ENCODE results near the gene PLXNA2. TPM values are rescaled to one million over a fixed set of nuclear protein-coding genes. Genes with fewer than 3 reads are reported as not detected.

Gene PLXNA2
- total RNA-seq, 1 donor from 2014 or later = 1.7 TPM

DNA sequence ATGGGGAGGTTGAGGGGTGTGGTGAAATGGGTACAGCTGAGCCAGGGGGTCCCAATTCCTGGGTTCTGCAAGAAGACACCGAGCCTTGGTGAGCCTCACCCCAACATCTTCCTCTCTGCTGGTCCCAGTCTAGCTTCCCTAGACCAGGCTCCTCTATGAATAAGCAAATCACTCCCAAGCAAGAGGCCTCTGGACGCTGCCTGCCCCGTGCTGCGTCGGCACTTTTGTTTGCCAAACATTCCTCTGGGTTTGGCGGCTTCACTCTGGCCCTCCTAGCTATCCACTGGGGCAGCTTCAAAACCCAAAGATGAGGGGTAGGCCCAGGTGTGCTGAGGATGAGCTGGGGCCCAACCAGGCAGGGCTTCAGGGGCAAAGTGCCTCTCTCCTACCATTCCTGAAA, 196.2 kb downstream of the PLXNA2 start:
- Histone ChIP-seq H3F3A (ENCODE audit: low read depth) (no peaks in the 10 kb centered on the region), H3K36me3 (no peaks in the 10 kb centered on the region), H3K27ac (no peak overlapping the region), H3K4me1 (peaks cover 4% of the 10 kb centered on the region), H3K27me3 (no peaks in the 10 kb centered on the region), H3K4me3 (no peak overlapping the region), H3K9ac (no peak overlapping the region), H3K9me3 (ENCODE audit: low read depth) (no peaks in the 10 kb centered on the region), H2AFZ (replicated peaks) (no peak overlapping the region), H3K4me2 (no peak overlapping the region), H3K79me2 (ENCODE audit: low read depth) (no peaks in the 10 kb centered on the region), H4K20me1 (ENCODE audit: low read depth) (no peaks in the 10 kb centered on the region)
- TF ChIP-seq, protein P1, sequence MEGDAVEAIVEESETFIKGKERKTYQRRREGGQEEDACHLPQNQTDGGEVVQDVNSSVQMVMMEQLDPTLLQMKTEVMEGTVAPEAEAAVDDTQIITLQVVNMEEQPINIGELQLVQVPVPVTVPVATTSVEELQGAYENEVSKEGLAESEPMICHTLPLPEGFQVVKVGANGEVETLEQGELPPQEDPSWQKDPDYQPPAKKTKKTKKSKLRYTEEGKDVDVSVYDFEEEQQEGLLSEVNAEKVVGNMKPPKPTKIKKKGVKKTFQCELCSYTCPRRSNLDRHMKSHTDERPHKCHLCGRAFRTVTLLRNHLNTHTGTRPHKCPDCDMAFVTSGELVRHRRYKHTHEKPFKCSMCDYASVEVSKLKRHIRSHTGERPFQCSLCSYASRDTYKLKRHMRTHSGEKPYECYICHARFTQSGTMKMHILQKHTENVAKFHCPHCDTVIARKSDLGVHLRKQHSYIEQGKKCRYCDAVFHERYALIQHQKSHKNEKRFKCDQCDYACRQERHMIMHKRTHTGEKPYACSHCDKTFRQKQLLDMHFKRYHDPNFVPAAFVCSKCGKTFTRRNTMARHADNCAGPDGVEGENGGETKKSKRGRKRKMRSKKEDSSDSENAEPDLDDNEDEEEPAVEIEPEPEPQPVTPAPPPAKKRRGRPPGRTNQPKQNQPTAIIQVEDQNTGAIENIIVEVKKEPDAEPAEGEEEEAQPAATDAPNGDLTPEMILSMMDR (IDR thresholded peaks at IDR 0.05) = no peak
- no peak for TF ChIP-seq EZH2 (IDR thresholded peaks at IDR 0.05)
- TF ChIP-seq EZH2phosphoT487 (IDR thresholded peaks at IDR 0.05) = no peak
- H3K9me3 Mint-ChIP-seq = no peaks in the 10 kb centered on the region
- no peak overlapping the region for H3K27ac Mint-ChIP-seq
- DNase-seq (ENCODE audit: low spot score) = no peak
- H3K27me3 Mint-ChIP-seq (ENCODE audit: insufficient read depth, low read depth) = no peaks in the 10 kb centered on the region
- H3K36me3 Mint-ChIP-seq = peaks cover 38% of the 10 kb centered on the region
- H3K4me1 Mint-ChIP-seq = peaks cover 29% of the 10 kb centered on the region
- H3K4me3 Mint-ChIP-seq = no peak overlapping the region

DNA sequence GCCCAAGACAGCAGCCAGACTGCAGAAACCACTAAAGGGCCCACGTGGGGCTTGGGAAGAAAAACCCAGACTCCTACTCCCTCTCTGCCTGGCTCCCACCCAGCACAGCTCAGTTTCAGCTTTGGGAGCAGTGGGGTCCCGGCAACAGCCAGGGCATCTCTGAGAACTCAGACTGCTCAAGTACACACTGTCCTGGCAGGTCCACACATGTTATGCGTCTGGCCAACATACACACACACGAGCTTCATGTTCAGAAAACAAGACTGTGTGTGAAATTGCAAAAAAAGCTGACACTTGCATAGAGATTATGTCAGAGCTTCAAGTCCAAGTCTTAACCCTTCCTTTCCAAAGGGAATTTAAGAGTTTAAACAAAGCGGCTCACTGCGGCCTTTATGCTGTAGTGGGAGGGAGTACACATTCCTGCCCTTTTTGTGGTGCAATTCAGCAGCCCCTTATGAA, 196.7 kb downstream of the PLXNA2 start:
- Histone ChIP-seq H3F3A (ENCODE audit: low read depth) (no peaks in the 10 kb centered on the region), H3K27me3 (no peaks in the 10 kb centered on the region), H3K36me3 (no peaks in the 10 kb centered on the region), H3K4me2 (no peak overlapping the region), H3K27ac (no peak overlapping the region), H4K20me1 (ENCODE audit: low read depth) (no peaks in the 10 kb centered on the region), H3K4me1 (peaks cover 7% of the 10 kb centered on the region), H3K9me3 (ENCODE audit: low read depth) (no peaks in the 10 kb centered on the region), H3K4me3 (no peak overlapping the region), H3K79me2 (ENCODE audit: low read depth) (no peaks in the 10 kb centered on the region), H3K9ac (no peak overlapping the region), H2AFZ (replicated peaks) (no peak overlapping the region)
- no peaks in the 10 kb centered on the region for H3K9me3 Mint-ChIP-seq
- no peak for DNase-seq (ENCODE audit: low spot score)
- H3K36me3 Mint-ChIP-seq = peaks cover 37% of the 10 kb centered on the region
- no peak overlapping the region for H3K27ac Mint-ChIP-seq
- H3K27me3 Mint-ChIP-seq (ENCODE audit: insufficient read depth, low read depth) = no peaks in the 10 kb centered on the region
- TF ChIP-seq, protein P1 (IDR thresholded peaks at IDR 0.05) = no peak
- TF ChIP-seq EZH2phosphoT487 (IDR thresholded peaks at IDR 0.05) (no peak), EZH2 (IDR thresholded peaks at IDR 0.05) (no peak)
- no peak overlapping the region for H3K4me3 Mint-ChIP-seq
- peaks cover 29% of the 10 kb centered on the region for H3K4me1 Mint-ChIP-seq

DNA sequence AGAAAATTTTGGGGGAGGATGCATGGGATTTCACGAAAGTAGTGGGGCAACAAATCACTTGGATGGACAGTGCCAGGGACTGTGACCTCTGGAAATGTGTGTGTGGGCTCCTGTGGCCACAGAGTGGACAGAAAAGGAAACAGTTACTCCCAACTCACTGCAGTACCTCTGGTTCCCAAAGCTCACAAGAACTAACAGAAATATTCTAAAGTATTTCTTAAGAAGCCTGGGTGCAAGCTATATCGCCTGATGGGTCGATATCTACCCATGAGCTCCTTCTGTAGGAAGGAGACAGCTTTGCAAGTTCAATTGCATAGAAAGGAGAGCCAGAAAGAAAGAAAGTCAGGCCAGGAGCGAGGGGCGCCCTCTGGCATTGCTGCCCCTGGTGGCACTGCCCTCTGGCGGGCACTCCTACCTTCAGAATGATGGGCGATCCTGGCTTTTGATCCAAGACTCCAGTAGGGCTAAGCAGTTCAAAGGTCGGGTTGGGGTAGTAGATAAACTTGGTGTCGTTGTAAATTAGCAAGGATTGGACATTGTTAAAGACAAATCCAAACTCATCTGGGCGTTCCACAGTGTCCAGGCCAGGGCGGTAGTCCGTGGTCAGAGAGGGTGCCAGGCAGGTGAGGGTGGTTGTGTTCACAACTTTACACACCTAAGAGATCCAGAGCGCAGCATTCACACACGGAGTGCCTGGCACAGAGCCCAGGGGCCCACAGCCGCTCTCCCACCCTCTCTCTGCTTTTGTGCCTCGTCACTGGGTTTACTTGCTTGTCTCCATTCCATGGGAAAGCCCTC, 198.5 kb downstream of the PLXNA2 start:
- peaks cover 25% of the 10 kb centered on the region for H3K36me3 Mint-ChIP-seq
- H3K27ac Mint-ChIP-seq = no peak overlapping the region
- H3K36me3 ChIP-seq = no peaks in the 10 kb centered on the region
- H3K9me3 Mint-ChIP-seq = no peaks in the 10 kb centered on the region
- no peak overlapping the region for H3K4me2 ChIP-seq
- H3K27me3 Mint-ChIP-seq (ENCODE audit: insufficient read depth, low read depth) = peaks cover 3% of the 10 kb centered on the region
- H3F3A ChIP-seq (ENCODE audit: low read depth) = peaks cover 14% of the 10 kb centered on the region
- no peaks in the 10 kb centered on the region for H4K20me1 ChIP-seq (ENCODE audit: low read depth)
- H2AFZ ChIP-seq (replicated peaks) = no peak overlapping the region
- no peak overlapping the region for H3K27ac ChIP-seq
- no peaks in the 10 kb centered on the region for H3K79me2 ChIP-seq (ENCODE audit: low read depth)
- H3K4me3 ChIP-seq = no peak overlapping the region
- no peak overlapping the region for H3K9ac ChIP-seq
- H3K4me3 Mint-ChIP-seq = no peak overlapping the region
- H3K4me1 Mint-ChIP-seq = peaks cover 34% of the 10 kb centered on the region
- H3K9me3 ChIP-seq (ENCODE audit: low read depth) = no peaks in the 10 kb centered on the region
- TF ChIP-seq, protein P1 (IDR thresholded peaks at IDR 0.05) = peak; percentile 18
- TF ChIP-seq EZH2phosphoT487 (IDR thresholded peaks at IDR 0.05) = no peak
- peaks cover 21% of the 10 kb centered on the region for H3K4me1 ChIP-seq
- DNase-seq (ENCODE audit: low spot score) = no peak
- H3K27me3 ChIP-seq = no peaks in the 10 kb centered on the region
